Effector memory CD4-positive, alpha-beta T cell (primary cell): ENCODE data around the gene EIF4B.

Experiments
- DNase-seq, 3 donors: peaks; one replicate each; pipeline ENCODE4 v3.0.0-alpha.2; 2020
- H3K27ac ChIP-seq: 2 replicates; pipeline ENCODE4 v1.7.0; 2013; ENCODE audit warnings: mild to moderate bottlenecking, low read length, moderate library complexity; ENCODE audit not compliant: insufficient read depth, poor library complexity, severe bottlenecking
- H3K27me3 ChIP-seq: replicated peaks from 2 replicates; pipeline ENCODE4 v1.7.0; 2013; ENCODE audit warnings: mild to moderate bottlenecking, low read length; ENCODE audit not compliant: insufficient read depth, control insufficient read depth, poor library complexity, severe bottlenecking
- H3K36me3 ChIP-seq: 2 replicates; pipeline ENCODE4 v1.7.0; 2013; ENCODE audit warnings: mild to moderate bottlenecking, low read length, moderate library complexity; ENCODE audit not compliant: control insufficient read depth, insufficient read depth
- H3K4me1 ChIP-seq: 2 replicates; pipeline ENCODE4 v1.7.0; 2013; ENCODE audit warnings: low read length, mild to moderate bottlenecking; ENCODE audit not compliant: control insufficient read depth, insufficient read depth, poor library complexity, severe bottlenecking
- H3K4me3 ChIP-seq: 2 replicates; pipeline ENCODE4 v1.7.0; 2013; ENCODE audit warnings: low read length, low read depth, mild to moderate bottlenecking; ENCODE audit not compliant: insufficient read depth, poor library complexity, severe bottlenecking
- H3K9me3 ChIP-seq: 2 replicates; pipeline ENCODE4 v1.7.0; 2013; ENCODE audit warnings: mild to moderate bottlenecking, low read length, moderate library complexity; ENCODE audit not compliant: control insufficient read depth

EIF4B gene

GRCh38 chr12:53068811-53069585, 62.7 kb downstream of the EIF4B start:
- Histone ChIP-seq H3K27ac (no peak overlapping the region), H3K27me3 (no peaks in the 10 kb centered on the region), H3K4me3 (no peak overlapping the region), H3K9me3 (no peaks in the 10 kb centered on the region), H3K36me3 (peaks cover 59% of the 10 kb centered on the region), H3K4me1 (no peaks in the 10 kb centered on the region)
- no peak for DNase-seq

- no peaks in the 10 kb centered on the region for H3K4me1 ChIP-seq
- peaks cover 59% of the 10 kb centered on the region for H3K36me3 ChIP-seq
These were observed 63.6 kb downstream of the EIF4B start for GRCh38 chr12:53069621-53070410.

GRCh38 chr12:53070877-53071492, 64.7 kb downstream of the EIF4B start:
- Histone ChIP-seq H3K4me1 (no peaks in the 10 kb centered on the region), H3K9me3 (no peaks in the 10 kb centered on the region), H3K4me3 (no peak overlapping the region), H3K27me3 (no peaks in the 10 kb centered on the region), H3K27ac (no peak overlapping the region), H3K36me3 (peaks cover 59% of the 10 kb centered on the region)
- no peak for DNase-seq

More at GRCh38 chr12:53069621-53070410, 63.6 kb downstream of the EIF4B start:
- no peak overlapping the region for H3K4me3 ChIP-seq
- DNase-seq = no peak
- H3K27ac ChIP-seq = no peak overlapping the region
- H3K27me3 ChIP-seq = no peaks in the 10 kb centered on the region
- H3K9me3 ChIP-seq = no peaks in the 10 kb centered on the region

- no peaks in the 10 kb centered on the region for H3K9me3 ChIP-seq
- peaks cover 66% of the 10 kb centered on the region for H3K36me3 ChIP-seq
- H3K4me3 ChIP-seq = no peak overlapping the region
- no peak overlapping the region for H3K27ac ChIP-seq
- no peak for DNase-seq
- H3K4me1 ChIP-seq = no peaks in the 10 kb centered on the region
- H3K27me3 ChIP-seq = no peaks in the 10 kb centered on the region
These were observed 65.6 kb downstream of the EIF4B start for GRCh38 chr12:53071591-53072551.

DNA sequence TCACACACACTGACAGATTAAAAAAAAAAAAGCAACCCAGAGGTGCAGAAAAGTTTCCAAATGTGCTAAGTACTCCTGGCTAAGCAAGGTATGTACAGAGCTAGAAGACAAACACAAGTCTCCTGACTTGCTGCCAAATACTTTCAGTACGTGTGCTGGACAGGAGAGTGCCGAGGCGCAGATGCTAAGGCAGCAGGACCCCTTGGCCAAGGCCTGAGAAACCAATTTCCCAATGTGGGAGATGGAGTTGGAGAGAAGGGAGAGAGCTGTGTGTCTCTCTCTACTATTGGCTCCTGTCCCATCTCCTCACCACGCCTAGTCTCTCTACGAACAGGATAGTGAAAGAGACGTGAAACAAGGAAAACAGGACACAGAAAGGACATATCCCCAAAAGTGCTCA, 67.6 kb downstream of the EIF4B start:
- DNase-seq = no peak
- Histone ChIP-seq H3K4me1 (peaks cover 13% of the 10 kb centered on the region), H3K9me3 (no peaks in the 10 kb centered on the region), H3K27ac (no peak overlapping the region), H3K4me3 (no peak overlapping the region), H3K36me3 (peaks cover 60% of the 10 kb centered on the region), H3K27me3 (no peaks in the 10 kb centered on the region)

- peaks cover 55% of the 10 kb centered on the region for H3K36me3 ChIP-seq
- H3K4me3 ChIP-seq = no peak overlapping the region
- H3K27ac ChIP-seq = no peak overlapping the region
- H3K27me3 ChIP-seq = no peaks in the 10 kb centered on the region
- peaks cover 13% of the 10 kb centered on the region for H3K4me1 ChIP-seq
- H3K9me3 ChIP-seq = no peaks in the 10 kb centered on the region
- DNase-seq = no peak
These were observed 68.2 kb downstream of the EIF4B start for GRCh38 chr12:53074283-53074998.

GRCh38 chr12:53074999-53075370, 68.7 kb downstream of the EIF4B start:
- no peak for DNase-seq
- H3K36me3 ChIP-seq = peaks cover 50% of the 10 kb centered on the region

DNA sequence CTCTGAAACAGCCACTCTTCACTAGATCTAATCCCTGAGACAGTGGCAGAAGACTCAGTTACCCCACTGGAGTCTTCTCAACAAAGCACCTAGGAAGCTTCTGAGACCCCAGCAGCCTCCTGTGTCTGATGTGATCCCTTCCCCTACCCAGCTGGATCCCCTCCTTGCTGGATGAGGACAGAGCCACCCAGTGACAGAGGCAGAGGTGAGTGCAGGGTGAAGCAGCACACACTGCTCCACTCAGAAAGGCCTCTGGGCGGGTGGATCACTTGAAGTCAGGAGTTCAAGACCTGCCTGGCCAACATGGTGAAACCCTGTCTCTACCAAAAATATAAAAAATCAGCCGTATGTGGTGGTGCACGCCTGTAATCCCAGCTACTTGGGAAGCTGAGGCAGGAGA, 70.2 kb downstream of the EIF4B start:
- H3K4me1 ChIP-seq = peaks cover 16% of the 10 kb centered on the region
- H3K9me3 ChIP-seq = no peaks in the 10 kb centered on the region
- no peak for DNase-seq
- H3K36me3 ChIP-seq = peaks cover 41% of the 10 kb centered on the region
- H3K27ac ChIP-seq = no peak overlapping the region
- H3K27me3 ChIP-seq = no peaks in the 10 kb centered on the region
- H3K4me3 ChIP-seq = no peak overlapping the region

More at GRCh38 chr12:53074999-53075370, 68.7 kb downstream of the EIF4B start:
- no peaks in the 10 kb centered on the region for H3K9me3 ChIP-seq
- no peaks in the 10 kb centered on the region for H3K27me3 ChIP-seq
- H3K4me1 ChIP-seq = peaks cover 16% of the 10 kb centered on the region
- H3K27ac ChIP-seq = no peak overlapping the region
- no peak overlapping the region for H3K4me3 ChIP-seq

- Histone ChIP-seq H3K27me3 (no peaks in the 10 kb centered on the region), H3K4me1 (peaks cover 16% of the 10 kb centered on the region), H3K9me3 (no peaks in the 10 kb centered on the region), H3K27ac (no peak overlapping the region), H3K36me3 (peaks cover 35% of the 10 kb centered on the region), H3K4me3 (no peak overlapping the region)
- DNase-seq = no peak
These were observed 70.8 kb downstream of the EIF4B start for GRCh38 chr12:53077030-53077429.
